Subcutaneous adipose tissue (tissue), 4 donors: ENCODE measurements around the gene BANF1. TPM values are rescaled to one million over a fixed set of nuclear protein-coding genes. Genes with fewer than 3 reads are reported as not detected.

Source experiments
- CTCF ChIP-seq: fragments of 450-650 bp; IDR thresholded peaks from one replicate; pipeline ENCODE4 v1.5.1; 2016; ENCODE audit warnings: low read depth, mild to moderate bottlenecking, control low read depth, antibody characterized with exemption, moderate library complexity
- total RNA-seq, 4 donors: library from RNA; depleted of rRNA; stranded (reverse); fragments of >200 nt; gene quantifications; one replicate each; pipeline ENCODE4 v1.1.0, GENCODE V29; 2016

Gene BANF1
- total RNA-seq, 4 donors from 2014 or later = 14.9 to 67.8 (median 16.7) TPM

DNA sequence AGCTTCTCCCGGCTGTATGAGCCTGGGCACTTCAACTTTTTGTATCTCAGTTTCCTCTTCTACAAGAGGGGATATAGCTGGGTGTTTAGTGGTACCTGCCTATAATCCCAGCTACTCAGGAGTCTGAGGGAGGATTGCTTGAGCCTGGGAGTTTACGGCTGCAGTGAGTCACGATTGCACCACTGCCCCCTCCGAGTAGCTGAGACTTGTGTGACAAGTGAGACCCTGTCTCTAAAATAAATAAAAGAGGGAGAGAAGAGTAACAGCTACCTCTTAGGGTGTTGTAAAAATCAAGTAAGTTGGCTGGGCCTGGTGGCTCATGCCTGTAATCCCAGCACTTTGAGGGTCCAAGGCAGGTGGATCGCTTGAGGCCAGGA is 34.0 kb downstream of the BANF1 start:
- no peak for TF ChIP-seq CTCF

DNA sequence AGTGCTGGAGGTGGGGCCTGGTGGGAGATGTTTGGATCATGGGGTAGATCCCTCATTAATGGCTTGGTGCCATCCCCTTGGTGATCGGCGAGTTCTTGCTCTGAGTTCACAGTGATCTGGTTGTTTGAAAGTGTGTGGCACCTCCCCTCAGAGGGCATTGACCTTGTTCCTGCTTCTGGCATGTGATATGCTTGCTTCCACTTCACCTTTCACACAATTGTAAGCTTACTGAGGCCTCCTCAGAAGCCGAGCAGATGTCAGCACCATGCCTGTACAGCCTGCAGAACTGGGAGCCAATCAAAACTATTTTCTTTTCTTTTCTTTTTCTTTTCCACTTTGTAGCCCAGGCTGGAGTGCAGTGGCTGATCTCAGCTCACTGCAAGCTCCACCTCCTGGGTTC is 35.0 kb downstream of the BANF1 start:
- no peak for TF ChIP-seq CTCF

DNA sequence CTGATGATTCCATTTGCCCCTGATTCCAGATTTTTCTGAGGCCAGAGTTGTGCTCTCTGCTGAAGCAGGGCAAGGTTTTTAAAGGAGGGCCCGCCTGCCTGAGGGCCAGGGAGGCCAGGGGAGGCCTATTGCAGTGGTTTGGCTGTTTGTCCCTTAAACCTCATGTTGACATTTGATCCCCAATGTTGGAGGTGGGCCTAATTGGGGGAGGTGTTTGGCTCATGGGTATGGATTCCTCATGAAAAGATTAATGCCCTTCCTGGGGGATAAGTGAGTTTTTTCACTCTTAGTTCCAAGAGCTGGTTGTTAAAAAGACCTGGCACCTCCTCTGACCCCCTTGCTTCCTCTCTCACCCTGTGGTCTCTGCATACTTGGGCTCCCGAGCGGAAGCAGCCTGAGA is 37.5 kb downstream of the BANF1 start:
- TF ChIP-seq CTCF = no peak

DNA sequence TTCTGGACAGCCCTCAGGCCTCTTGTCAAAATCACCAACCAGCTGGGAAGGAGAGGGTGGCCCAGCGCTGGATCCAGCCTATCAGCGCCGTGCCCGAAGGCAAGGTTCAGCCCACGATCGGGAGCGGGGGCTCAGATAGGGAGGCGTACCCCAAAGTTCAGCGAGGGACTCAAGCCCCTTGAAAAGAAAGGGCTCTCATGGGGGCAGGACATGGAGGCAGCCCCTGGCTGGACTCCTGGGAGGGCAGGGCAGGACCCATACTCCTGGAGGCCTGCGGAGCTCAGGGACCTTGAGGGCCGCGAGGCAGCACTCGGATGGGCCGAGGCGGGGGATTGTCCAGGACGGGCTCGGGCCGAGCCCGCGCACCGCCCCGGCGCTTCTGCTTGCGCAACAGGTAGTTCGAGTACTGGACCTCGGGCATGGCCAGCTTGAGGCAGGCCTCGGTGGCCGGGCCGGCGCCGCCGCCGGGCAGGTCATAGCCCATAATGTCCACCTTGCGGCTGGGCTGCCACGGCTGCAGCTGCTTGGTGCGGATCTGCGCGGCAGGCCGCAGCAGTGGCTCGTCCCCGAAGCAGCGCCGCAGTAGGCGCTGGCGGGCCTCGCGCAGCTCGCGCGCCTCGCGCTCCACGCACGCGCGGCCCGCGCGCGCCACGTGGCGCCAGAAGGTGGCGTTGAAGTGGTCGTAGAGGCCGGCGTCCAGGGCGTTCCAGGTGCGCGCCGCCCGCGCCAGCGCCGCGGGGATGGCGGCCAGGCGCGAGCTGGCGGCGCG is 40.1 kb downstream of the BANF1 start:
- no peak for TF ChIP-seq CTCF

- no peak for TF ChIP-seq CTCF
Observed at GRCh38 chr11:66042996-66043906, 40.9 kb downstream of the BANF1 start.

DNA sequence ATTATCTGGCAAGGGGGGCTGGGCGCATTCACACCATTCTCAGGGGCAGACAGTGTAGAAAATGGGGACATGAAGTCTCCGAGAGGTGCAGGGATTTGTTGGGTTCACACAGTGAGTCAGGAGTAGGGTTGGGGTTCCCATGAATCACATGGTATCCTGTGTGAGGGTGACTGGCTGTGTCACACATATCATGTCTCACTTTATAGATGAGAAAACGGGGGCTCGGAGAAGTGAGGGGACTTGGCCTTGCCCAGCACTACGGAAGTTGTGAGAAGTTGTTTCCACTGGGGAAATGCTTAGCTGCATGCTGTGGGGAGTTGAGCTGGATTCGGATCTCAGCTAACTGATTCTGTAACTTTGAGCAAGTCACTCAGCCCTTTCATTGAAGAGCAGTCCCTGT is 42.5 kb downstream of the BANF1 start:
- no peak for TF ChIP-seq CTCF

DNA sequence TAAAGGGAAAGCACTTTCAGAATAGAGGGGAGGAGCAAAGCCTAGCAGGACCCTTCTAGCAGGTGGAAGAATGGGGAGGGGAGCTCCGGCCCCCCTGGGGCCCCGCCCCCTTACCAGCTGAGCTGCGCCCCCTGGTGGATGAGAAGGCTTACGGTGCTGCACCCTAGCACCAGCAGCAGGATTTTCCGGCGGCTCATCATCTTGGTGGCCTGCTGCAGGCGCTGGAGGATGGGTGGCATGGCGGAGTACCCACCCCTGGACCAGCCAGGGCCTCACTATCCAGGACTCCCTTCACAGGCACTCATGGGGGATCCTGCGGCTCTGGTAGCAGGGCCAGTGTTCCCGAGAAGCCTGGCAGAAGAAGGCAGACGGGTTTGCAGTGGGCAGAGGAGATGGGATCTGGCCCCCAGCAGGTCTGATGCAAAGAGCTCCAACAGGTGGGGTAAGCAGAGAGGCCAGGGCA is 42.9 kb downstream of the BANF1 start:
- TF ChIP-seq CTCF = no peak
